GM21390 (cell line): Measurements from ENCODE around the gene MGRN1.

Experiments used
- ATAC-seq: cut with Tn5 transposase; IDR thresholded peaks from one replicate; pipeline ENCODE4 v1.9.1; 2021; ENCODE audit not compliant: unreplicated experiment

The MGRN1 gene

GRCh38 chr16:4668313-4668960 is 43.8 kb downstream of the MGRN1 start:
- ATAC-seq: no peak

- ATAC-seq: no peak
These were observed 48.9 kb downstream of the MGRN1 start for GRCh38 chr16:4673387-4674046.

- ATAC-seq: no peak
These were observed 50.4 kb downstream of the MGRN1 start for GRCh38 chr16:4674926-4675530.

GRCh38 chr16:4675864-4676786 is 51.5 kb downstream of the MGRN1 start:
- ATAC-seq: no peak

- no peak for ATAC-seq
These were observed 52.2 kb downstream of the MGRN1 start for GRCh38 chr16:4676831-4677230.

GRCh38 chr16:4677390-4677789 is 52.8 kb downstream of the MGRN1 start:
- no peak for ATAC-seq

GRCh38 chr16:4677994-4678393 is 53.4 kb downstream of the MGRN1 start:
- no peak for ATAC-seq

GRCh38 chr16:4678596-4678995 is 54.0 kb downstream of the MGRN1 start:
- no peak for ATAC-seq

GRCh38 chr16:4679156-4679849 is 54.7 kb downstream of the MGRN1 start:
- ATAC-seq: no peak

- ATAC-seq: no peak
These were observed 55.4 kb downstream of the MGRN1 start for GRCh38 chr16:4679850-4680636.

- ATAC-seq: no peak
These were observed 56.2 kb downstream of the MGRN1 start for GRCh38 chr16:4680673-4681470.

GRCh38 chr16:4681471-4682083 is 57.0 kb downstream of the MGRN1 start:
- no peak for ATAC-seq

- ATAC-seq: no peak
These were observed 57.5 kb downstream of the MGRN1 start for GRCh38 chr16:4682084-4682591.

GRCh38 chr16:4682616-4683254 is 58.1 kb downstream of the MGRN1 start:
- no peak for ATAC-seq

- no peak for ATAC-seq
These were observed 58.8 kb downstream of the MGRN1 start for GRCh38 chr16:4683255-4684057.

GRCh38 chr16:4684058-4684715 is 59.6 kb downstream of the MGRN1 start:
- no peak for ATAC-seq

GRCh38 chr16:4684763-4685162 is 60.1 kb downstream of the MGRN1 start:
- no peak for ATAC-seq
